ENCODE measurements around the gene BACH2.

GRCh38 chr6:89997456-89998445 lies 298.9 kb downstream of the BACH2 start:
- TF ChIP-seq CTCF (conservative IDR thresholded peaks at IDR 0.05; ENCODE audit: low read depth in 2 of 2), result no peak
- no peak for TF ChIP-seq EZH2 (IDR thresholded peaks at IDR 0.05; ENCODE audit: low read depth, unreplicated experiment)

Measured in GM23338 (cell line).